Measurements from ENCODE around the gene GNAL. TPM values are rescaled to one million over a fixed set of nuclear protein-coding genes. Genes with fewer than 3 reads are reported as not detected.

The GNAL gene
- total RNA-seq, 3 donors from 2014 or later (not counting 1 experiment from before 2014, with no cell fraction given), result 10.9 to 15.0 (median 12.6) TPM

GRCh38 chr18:11762429-11762828 lies 73.4 kb downstream of the GNAL start:
- H3K4me1 ChIP-seq (ENCODE audit: control insufficient read depth, insufficient read depth, low read length), result peaks cover 13% of the 10 kb centered on the region
- Mint-ChIP-seq H3K4me3 (no peak overlapping the region), H3K9me3 (no peaks in the 10 kb centered on the region), H3K27ac (no peak overlapping the region), H3K27me3 (ENCODE audit: low read depth in 2 of 2) (peaks cover 6 to 7% of the 10 kb centered on the region in 2 donors), H3K36me3 (no peaks in the 10 kb centered on the region), H3K4me1 (peaks cover 22 to 23% of the 10 kb centered on the region in 2 donors)
- H3K36me3 ChIP-seq (ENCODE audit: control insufficient read depth, insufficient read depth, low read length), result no peaks in the 10 kb centered on the region
- no peak overlapping the region for H3K4me3 ChIP-seq (ENCODE audit: low read length)
- H3K27me3 ChIP-seq (ENCODE audit: control insufficient read depth, insufficient read depth, low read length), result no peaks in the 10 kb centered on the region
- WGBS (ENCODE audit: insufficient coverage), result 86% methylated on average over 7 of the region's 7 CpGs
- no peak for TF ChIP-seq CTCF (IDR thresholded peaks at IDR 0.05)
- no peak for DNase-seq
- ATAC-seq, result no peak
- H3K27ac ChIP-seq (ENCODE audit: low read length), result no peak overlapping the region
- intact Hi-C loops (cut with micrococcal nuclease), result loop anchor here (5.0 kb wide), 1 partner anchor 45 kb away; no protein-coding TSS in a partner anchor
- no peaks in the 10 kb centered on the region for H3K9me3 ChIP-seq (ENCODE audit: control insufficient read depth, insufficient read depth, low read length)

GRCh38 chr18:11767329-11767728 lies 78.3 kb downstream of the GNAL start:
- DNase-seq, result no peak
- H3K27me3 ChIP-seq (ENCODE audit: control insufficient read depth, insufficient read depth, low read length), result no peaks in the 10 kb centered on the region
- no peak overlapping the region for H3K4me3 ChIP-seq (ENCODE audit: low read length)
- H3K36me3 Mint-ChIP-seq, result no peaks in the 10 kb centered on the region
- H3K27ac ChIP-seq (ENCODE audit: low read length), result no peak overlapping the region
- H3K9me3 ChIP-seq (ENCODE audit: control insufficient read depth, insufficient read depth, low read length), result no peaks in the 10 kb centered on the region
- 93% methylated on average over 6 of the region's 6 CpGs for WGBS (ENCODE audit: insufficient coverage)
- H3K4me1 Mint-ChIP-seq, result no peaks in the 10 kb centered on the region
- H3K4me3 Mint-ChIP-seq, result no peak overlapping the region
- ATAC-seq, result peak in 1 of 3 donors; percentile 32
- no peak overlapping the region for H3K27ac Mint-ChIP-seq
- no peak for TF ChIP-seq CTCF (IDR thresholded peaks at IDR 0.05)
- H3K4me1 ChIP-seq (ENCODE audit: control insufficient read depth, insufficient read depth, low read length), result no peaks in the 10 kb centered on the region
- H3K9me3 Mint-ChIP-seq, result no peaks in the 10 kb centered on the region
- intact Hi-C loops (cut with micrococcal nuclease), result no loop called here
- no peaks in the 10 kb centered on the region for H3K36me3 ChIP-seq (ENCODE audit: control insufficient read depth, insufficient read depth, low read length)
- H3K27me3 Mint-ChIP-seq (ENCODE audit: low read depth in 2 of 2), result peaks cover 3 to 7% of the 10 kb centered on the region in 2 donors

GRCh38 chr18:11767935-11768334 lies 78.9 kb downstream of the GNAL start:
- H3K4me1 ChIP-seq (ENCODE audit: control insufficient read depth, insufficient read depth, low read length), result no peaks in the 10 kb centered on the region
- no peak for TF ChIP-seq CTCF (IDR thresholded peaks at IDR 0.05)
- Mint-ChIP-seq H3K4me3 (no peak overlapping the region), H3K27me3 (ENCODE audit: low read depth in 2 of 2) (peaks cover 6 to 7% of the 10 kb centered on the region in 2 donors), H3K27ac (no peak overlapping the region), H3K4me1 (no peaks in the 10 kb centered on the region), H3K36me3 (no peaks in the 10 kb centered on the region), H3K9me3 (no peaks in the 10 kb centered on the region)
- 90% methylated on average over 3 of the region's 4 CpGs for WGBS (ENCODE audit: insufficient coverage)
- H3K27ac ChIP-seq (ENCODE audit: low read length), result no peak overlapping the region
- no peaks in the 10 kb centered on the region for H3K27me3 ChIP-seq (ENCODE audit: control insufficient read depth, insufficient read depth, low read length)
- no peaks in the 10 kb centered on the region for H3K9me3 ChIP-seq (ENCODE audit: control insufficient read depth, insufficient read depth, low read length)
- DNase-seq (no peak), ATAC-seq (no peak)
- intact Hi-C loops (cut with micrococcal nuclease), result no loop called here
- no peaks in the 10 kb centered on the region for H3K36me3 ChIP-seq (ENCODE audit: control insufficient read depth, insufficient read depth, low read length)
- no peak overlapping the region for H3K4me3 ChIP-seq (ENCODE audit: low read length)

GRCh38 chr18:11775436-11776174 lies 86.5 kb downstream of the GNAL start:
- Histone ChIP-seq H3K27me3 (ENCODE audit: control insufficient read depth, insufficient read depth, low read length) (no peaks in the 10 kb centered on the region), H3K9me3 (ENCODE audit: control insufficient read depth, insufficient read depth, low read length) (no peaks in the 10 kb centered on the region), H3K27ac (ENCODE audit: low read length) (no peak overlapping the region), H3K36me3 (ENCODE audit: control insufficient read depth, insufficient read depth, low read length) (no peaks in the 10 kb centered on the region), H3K4me3 (ENCODE audit: low read length) (no peak overlapping the region), H3K4me1 (ENCODE audit: control insufficient read depth, insufficient read depth, low read length) (no peaks in the 10 kb centered on the region)
- no peak for ATAC-seq
- Mint-ChIP-seq H3K4me3 (no peak overlapping the region), H3K4me1 (no peaks in the 10 kb centered on the region), H3K9me3 (no peaks in the 10 kb centered on the region), H3K36me3 (no peaks in the 10 kb centered on the region), H3K27ac (no peak overlapping the region), H3K27me3 (ENCODE audit: low read depth in 2 of 2) (peaks cover 6 to 8% of the 10 kb centered on the region in 2 donors)
- TF ChIP-seq CTCF (IDR thresholded peaks at IDR 0.05), result no peak
- 89% methylated on average over 15 of the region's 16 CpGs for WGBS (ENCODE audit: insufficient coverage)
- no peak for DNase-seq
- intact Hi-C loops (cut with micrococcal nuclease), result no loop called here

Data from natural killer cell (primary cell).